OCI-LY1 (cell line): ENCODE results near the gene PIK3R1.

Experiments
- CTCF ChIP-seq: fragments of 200-600 bp; sonication (generic), shearing (Covaris generic); IDR thresholded peaks from 2 replicates; pipeline ENCODE4 v1.5.1; 2017; ENCODE audit warnings: mild to moderate bottlenecking, antibody characterized with exemption, low read length, moderate library complexity, mixed read lengths
- EZH2 ChIP-seq: fragments of 200-600 bp; sonication (generic), shearing (Covaris generic); IDR thresholded peaks from 2 replicates; pipeline ENCODE4 v1.8.0; 2017; ENCODE audit warnings: borderline replicate concordance, mixed run types, mild to moderate bottlenecking, antibody characterized with exemption, low read length, moderate library complexity, mixed read lengths

DNA sequence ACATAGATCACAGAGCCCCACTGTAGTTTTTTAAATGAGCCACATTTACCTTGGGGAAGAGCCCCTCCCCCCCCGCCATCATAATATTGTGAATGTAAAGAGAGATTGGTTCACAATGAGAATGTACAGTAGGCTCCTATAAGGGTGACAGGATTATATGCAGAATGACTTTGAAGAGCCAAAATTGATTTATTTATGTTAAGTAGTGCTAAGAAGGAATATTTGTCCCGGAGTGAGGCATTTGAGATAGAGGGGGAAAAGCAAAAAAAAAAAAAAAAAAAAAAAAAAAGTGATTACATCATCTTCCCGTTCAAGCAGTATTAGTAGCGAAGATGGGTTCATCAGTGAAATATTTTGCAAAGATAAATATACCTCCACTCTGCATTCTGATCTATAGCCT lies 73.9 kb downstream of the PIK3R1 start:
- no peak for TF ChIP-seq CTCF
- TF ChIP-seq EZH2, result no peak
